ENCODE measurements around the gene FTL.
A peak's percentile ranks its signal among the peaks of the same experiment; 100 is the strongest.

Gene FTL

GRCh38 chr19:49004133-49004532, 39.0 kb downstream of the FTL start:
- TF ChIP-seq BACH2 (CRISPR knock-in tag; IDR thresholded peaks at IDR 0.05; ENCODE audit: borderline replicate concordance) (no peak), TCF4 (CRISPR knock-in tag; IDR thresholded peaks at IDR 0.05; ENCODE audit: borderline replicate concordance) (no peak), OSR1 (CRISPR knock-in tag; IDR thresholded peaks at IDR 0.05) (no peak), TOX (CRISPR knock-in tag; IDR thresholded peaks at IDR 0.05; ENCODE audit: borderline replicate concordance) (no peak), CSDC2 (CRISPR knock-in tag; IDR thresholded peaks at IDR 0.05) (no peak), CSRNP3 (CRISPR knock-in tag; IDR thresholded peaks at IDR 0.05) (no peak), SNAI2 (CRISPR knock-in tag; IDR thresholded peaks at IDR 0.05) (no peak), ARNTL (CRISPR knock-in tag; IDR thresholded peaks at IDR 0.05; ENCODE audit: borderline replicate concordance, low read depth) (no peak), ZNF8 (CRISPR knock-in tag; IDR thresholded peaks at IDR 0.05) (no peak), GLIS3 (CRISPR knock-in tag; IDR thresholded peaks at IDR 0.05) (no peak), PATZ1 (CRISPR knock-in tag; IDR thresholded peaks at IDR 0.05; ENCODE audit: borderline replicate concordance) (no peak), ESRRG (CRISPR knock-in tag; IDR thresholded peaks at IDR 0.05) (no peak), TSHZ2 (CRISPR knock-in tag; IDR thresholded peaks at IDR 0.05) (no peak), ZC3H10 (CRISPR knock-in tag; IDR thresholded peaks at IDR 0.05) (no peak), RARB (CRISPR knock-in tag; IDR thresholded peaks at IDR 0.05) (no peak), PPARA (CRISPR knock-in tag; IDR thresholded peaks at IDR 0.05; ENCODE audit: borderline replicate concordance) (no peak), ISL1 (CRISPR knock-in tag; IDR thresholded peaks at IDR 0.05) (no peak), POU6F1 (CRISPR knock-in tag; IDR thresholded peaks at IDR 0.05; ENCODE audit: borderline replicate concordance, low read depth) (no peak), CREB5 (CRISPR knock-in tag; IDR thresholded peaks at IDR 0.05; ENCODE audit: low read depth) (no peak), ZNF70 (CRISPR knock-in tag; IDR thresholded peaks at IDR 0.05) (no peak)
- ATAC-seq: no peak

GRCh38 chr19:49004964-49005614, 40.0 kb downstream of the FTL start:
- TF ChIP-seq ISL1 (CRISPR knock-in tag; IDR thresholded peaks at IDR 0.05) (no peak), ZNF8 (CRISPR knock-in tag; IDR thresholded peaks at IDR 0.05) (no peak), CSRNP3 (CRISPR knock-in tag; IDR thresholded peaks at IDR 0.05) (no peak), BACH2 (CRISPR knock-in tag; IDR thresholded peaks at IDR 0.05; ENCODE audit: borderline replicate concordance) (no peak), ZFP3 (CRISPR knock-in tag; IDR thresholded peaks at IDR 0.05) (peak; percentile 97), PPARA (CRISPR knock-in tag; IDR thresholded peaks at IDR 0.05; ENCODE audit: borderline replicate concordance) (no peak), ZNF70 (CRISPR knock-in tag; IDR thresholded peaks at IDR 0.05) (no peak), GLIS3 (CRISPR knock-in tag; IDR thresholded peaks at IDR 0.05) (no peak)
- ATAC-seq: no peak

Data from SK-N-SH treated with all-trans-retinoic acid at 6 μM for 48 hours (cell line).